A549 (cell line): ENCODE data around the gene SOCS4. TPM values are rescaled to one million over a fixed set of nuclear protein-coding genes. Genes with fewer than 3 reads are reported as not detected.
A peak's percentile ranks its signal among the peaks of the same experiment; 100 is the strongest.

Source experiments
- ATOH8 ChIP-seq: fragments of 250-450 bp; sonication (Bioruptor Pico); IDR thresholded peaks from 2 replicates; pipeline ENCODE4 v1.5.0; 2020; ENCODE audit warnings: low read depth, mild to moderate bottlenecking, moderate library complexity
- CEBPB ChIP-seq, 2 experiments: fragments of >200 bp in 1 of 2; sonication (Bioruptor Twin) in 1 of 2; formaldehyde crosslinking in 1 of 2; IDR thresholded peaks; 2 replicates each; pipeline ENCODE4 v1.6.1; 2012 to 2016
- CHD2 ChIP-seq: fragments of 150-350 bp; IDR thresholded peaks from 2 replicates; pipeline ENCODE4 v1.6.1; 2014; ENCODE audit warnings: low read length; ENCODE audit not compliant: partially characterized antibody
- CHD4 ChIP-seq: fragments of 200-600 bp; sonication (generic); IDR thresholded peaks from 2 replicates; pipeline ENCODE4 v1.6.1; 2016; ENCODE audit warnings: antibody characterized with exemption, mild to moderate bottlenecking, borderline replicate concordance
- CTCF ChIP-seq: fragments of >200 bp; sonication (Bioruptor Twin); formaldehyde crosslinking; IDR thresholded peaks from 3 replicates; pipeline ENCODE4 v1.5.1; 2016
- EHF ChIP-seq: fragments of 250-450 bp; sonication (Bioruptor Pico); IDR thresholded peaks from 2 replicates; pipeline ENCODE4 v1.5.0; 2020; ENCODE audit warnings: mild to moderate bottlenecking
- EP300 ChIP-seq, 2 experiments: fragments of >200 bp; sonication (Bioruptor Twin); formaldehyde crosslinking; IDR thresholded peaks; 2 replicates in 1 of 2; 3 replicates in 1 of 2; pipeline ENCODE4 v1.6.1; 2016 to 2017
- FOSB ChIP-seq: fragments of 250-450 bp; sonication (Bioruptor Pico); IDR thresholded peaks from 2 replicates; pipeline ENCODE4 v1.5.0; 2020; ENCODE audit warnings: mild to moderate bottlenecking, moderate library complexity
- FOXS1 ChIP-seq: fragments of 250-450 bp; sonication (Bioruptor Pico); IDR thresholded peaks from 2 replicates; pipeline ENCODE4 v1.5.0; 2020; ENCODE audit warnings: mild to moderate bottlenecking, moderate library complexity
- HMGXB4 ChIP-seq: fragments of 250-450 bp; sonication (Bioruptor Pico); IDR thresholded peaks from 2 replicates; pipeline ENCODE4 v1.5.0; 2021; ENCODE audit warnings: mild to moderate bottlenecking, moderate library complexity, borderline replicate concordance
- HOXB5 ChIP-seq: fragments of 250-450 bp; sonication (Bioruptor Pico); IDR thresholded peaks from 2 replicates; pipeline ENCODE4 v1.5.0; 2020; ENCODE audit warnings: mild to moderate bottlenecking, moderate library complexity
- JUN ChIP-seq, 2 experiments: fragments of >200 bp; sonication (Bioruptor Twin); formaldehyde crosslinking; IDR thresholded peaks; 2 replicates in 1 of 2; 3 replicates in 1 of 2; pipeline ENCODE4 v1.6.1; 2016 to 2017
- KDM1A ChIP-seq: fragments of 200-600 bp; sonication (generic); IDR thresholded peaks from 2 replicates; pipeline ENCODE4 v1.6.1; 2016; ENCODE audit warnings: low read depth, mild to moderate bottlenecking
- KDM5A ChIP-seq: fragments of 200-600 bp; sonication (generic); IDR thresholded peaks from 2 replicates; pipeline ENCODE4 v1.6.1; 2016; ENCODE audit warnings: antibody characterized with exemption, mild to moderate bottlenecking
- MAX ChIP-seq: IDR thresholded peaks from 2 replicates; pipeline ENCODE4 v1.6.1; 2012
- MAZ ChIP-seq: fragments of 150-350 bp; IDR thresholded peaks from 2 replicates; pipeline ENCODE4 v1.6.1; 2014; ENCODE audit warnings: antibody characterized with exemption, low read depth, low read length, borderline replicate concordance
- MYC ChIP-seq: IDR thresholded peaks from 2 replicates; pipeline ENCODE4 v1.6.1; 2012; ENCODE audit warnings: mild to moderate bottlenecking, inconsistent platforms, low read length, improper control_type of control experiment, borderline replicate concordance
- NPAS2 ChIP-seq: fragments of 250-450 bp; sonication (Bioruptor Pico); IDR thresholded peaks from 2 replicates; pipeline ENCODE4 v1.8.0; 2022; ENCODE audit warnings: mild to moderate bottlenecking, moderate library complexity, borderline replicate concordance
- PBX3 ChIP-seq: IDR thresholded peaks from 2 replicates; pipeline ENCODE4 v1.6.1; 2012
- PHF8 ChIP-seq: fragments of 200-600 bp; sonication (generic); IDR thresholded peaks from 2 replicates; pipeline ENCODE4 v1.6.1; 2016; ENCODE audit warnings: low read depth, mild to moderate bottlenecking, antibody characterized with exemption, moderate library complexity, borderline replicate concordance
- RAD21 ChIP-seq, 2 experiments: fragments of >200 bp in 1 of 2; sonication (Bioruptor Twin) in 1 of 2; formaldehyde crosslinking in 1 of 2; IDR thresholded peaks in 1 of 2; conservative IDR thresholded peaks in 1 of 2; 2 replicates in 1 of 2; 3 replicates in 1 of 2; pipeline ENCODE4 v1.6.1; 2012 to 2018; ENCODE audit warnings: inconsistent platforms in 1 of 2
- RCOR1 ChIP-seq: fragments of 150-350 bp; IDR thresholded peaks from 2 replicates; pipeline ENCODE4 v1.6.1; 2014; ENCODE audit warnings: antibody characterized with exemption, low read length, low read depth
- REST ChIP-seq: fragments of 200-600 bp; sonication (generic); IDR thresholded peaks from 2 replicates; pipeline ENCODE4 v1.6.1; 2016; ENCODE audit warnings: antibody characterized with exemption, mild to moderate bottlenecking, moderate library complexity
- TFCP2L1 ChIP-seq: fragments of 250-450 bp; sonication (Bioruptor Pico); IDR thresholded peaks from 2 replicates; pipeline ENCODE4 v1.5.0; 2021; ENCODE audit warnings: mild to moderate bottlenecking
- TP53 ChIP-seq: fragments of 250-450 bp; sonication (Bioruptor Pico); IDR thresholded peaks from 2 replicates; pipeline ENCODE4 v1.5.0; 2021; ENCODE audit warnings: mild to moderate bottlenecking, moderate library complexity
- USF2 ChIP-seq: fragments of 450-650 bp; IDR thresholded peaks from 2 replicates; pipeline ENCODE4 v1.6.1; 2014; ENCODE audit warnings: antibody characterized with exemption
- ZFP36 ChIP-seq: fragments of 450-650 bp; IDR thresholded peaks from 2 replicates; pipeline ENCODE4 v1.6.1; 2014; ENCODE audit warnings: borderline replicate concordance; ENCODE audit not compliant: partially characterized antibody
- ZNF302 ChIP-seq: fragments of 250-450 bp; sonication (Bioruptor Pico); IDR thresholded peaks from 2 replicates; pipeline ENCODE4 v1.9.0; 2021; ENCODE audit warnings: inconsistent platforms, mild to moderate bottlenecking, moderate library complexity
- polyA plus RNA-seq, 4 experiments: library from polyadenylated mRNA; depleted of rRNA in 3 of 4; stranded (reverse); fragments of >200 nt; fragmentation: RNase III in 1 of 4; extraction: RNeasy Plus Mini Kit Qiagen cat#74134 plus additional on column Dnase treatment in 1 of 4; gene quantifications; 2 replicates in 3 of 4; 3 replicates in 1 of 4; pipeline ENCODE4 v1.2.3, GENCODE V29; 2011 to 2017

Gene SOCS4
- polyA plus RNA-seq, 2 of the 4 experiments (the other 2 are of a cell fraction), result 15.9 to 20.7 TPM

GRCh38 chr14:55051423-55052268, 24.6 kb downstream of the SOCS4 start, which contains the start of gene MAPK1IP1L (continued):
- TF ChIP-seq PBX3, result 0 out of 2 replicates have a peak, but pooled peaks have one; percentile 27
- peak; percentile 9; the same call in 1 of the 2 replicates for TF ChIP-seq REST
- peak; percentile 58; the same call in 1 of the 2 replicates for TF ChIP-seq HMGXB4 (CRISPR knock-in tag)
- TF ChIP-seq RAD21 (conservative IDR thresholded peaks at IDR 0.05 in 1 of 2, IDR thresholded peaks at IDR 0.05 in 1 of 2), result peak; percentile 31 to 61; a peak in 4 of 5 replicates
- no peak for TF ChIP-seq RCOR1
- peak; percentile 96 for TF ChIP-seq PHF8
- 0 out of 5 replicates have a peak, but pooled peaks of 1 of the 2 experiments have one; percentile 10 for TF ChIP-seq EP300 (IDR thresholded peaks at IDR 0.05)
- TF ChIP-seq ZFP36, result no peak
- TF ChIP-seq MAZ, result peak; percentile 98
- no peak for TF ChIP-seq CHD4
- no peak for TF ChIP-seq KDM1A
- peak; percentile 88 for TF ChIP-seq CTCF
- peak; percentile 70 for TF ChIP-seq CHD2
- no peak for TF ChIP-seq FOXS1 (CRISPR knock-in tag)
- TF ChIP-seq TFCP2L1 (CRISPR knock-in tag), result peak; percentile 46; the same call in 1 of the 2 replicates
- TF ChIP-seq MAX, result peak; percentile 88
- TF ChIP-seq CEBPB (IDR thresholded peaks at IDR 0.05), result no peak
- no peak for TF ChIP-seq KDM5A
- peak; percentile 85 to 96 for TF ChIP-seq JUN (IDR thresholded peaks at IDR 0.05)
- TF ChIP-seq FOSB (CRISPR knock-in tag), result no peak
- peak; percentile 92 for TF ChIP-seq MYC
- no peak for TF ChIP-seq USF2
- no peak for TF ChIP-seq NPAS2
- TF ChIP-seq ZNF302 (CRISPR knock-in tag), result no peak
- no peak for TF ChIP-seq ATOH8 (CRISPR knock-in tag)
- TF ChIP-seq TP53 (CRISPR knock-in tag), result no peak; the same call in none of the 2 replicates
- TF ChIP-seq EHF (CRISPR knock-in tag), result peak; percentile 53; the same call in 1 of the 2 replicates
- no peak for TF ChIP-seq HOXB5 (CRISPR knock-in tag)
